IMR-90 (cell line): ENCODE data around the gene KMT2A.

Source experiments
- BHLHE40 ChIP-seq: fragments of 150-350 bp; IDR thresholded peaks from 2 replicates; pipeline ENCODE4 v1.6.1; 2016; ENCODE audit warnings: mild to moderate bottlenecking, low read depth, low read length
- MAFK ChIP-seq: IDR thresholded peaks from 2 replicates; pipeline ENCODE4 v1.6.1; 2012; ENCODE audit warnings: low read depth, low read length, improper control_type of control experiment
- POLR2A ChIP-seq: IDR thresholded peaks from 2 replicates; pipeline ENCODE4 v1.6.1; 2012; ENCODE audit warnings: mild to moderate bottlenecking, low read depth, low read length
- RAD21 ChIP-seq: IDR thresholded peaks from 2 replicates; pipeline ENCODE4 v1.6.1; 2012; ENCODE audit warnings: low read length, improper control_type of control experiment
- SMC3 ChIP-seq: fragments of 150-350 bp; IDR thresholded peaks from 2 replicates; pipeline ENCODE4 v1.6.1; 2016; ENCODE audit warnings: low read depth, mild to moderate bottlenecking, antibody characterized with exemption, low read length, moderate library complexity
- TF ChIP-seq, protein P1 (sequence below): conservative IDR thresholded peaks from 2 replicates; pipeline ENCODE4 v1.5.1; 2012; ENCODE audit warnings: mild to moderate bottlenecking, low read depth, low read length, improper control_type of control experiment

DNA sequence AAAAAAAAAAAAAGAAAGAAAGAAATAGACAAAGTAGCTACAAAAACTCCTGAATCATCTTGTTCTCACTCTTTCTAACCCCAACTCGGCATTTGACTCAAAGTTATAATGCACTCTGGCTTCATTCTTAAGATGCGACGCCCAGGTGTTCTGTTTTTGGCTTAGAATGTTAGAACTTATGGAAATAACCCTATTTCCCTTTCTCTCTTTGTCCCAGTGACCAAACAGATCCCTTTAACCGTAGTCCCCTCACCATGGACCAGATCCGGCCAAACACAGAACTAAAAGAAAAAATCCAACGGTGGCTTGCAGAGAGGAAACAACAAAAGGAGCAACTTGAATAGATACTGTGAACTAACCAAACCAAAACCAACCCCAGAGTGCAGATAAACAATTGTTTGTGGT lies 40.2 kb upstream of the KMT2A start:
- no peak for TF ChIP-seq POLR2A
- TF ChIP-seq, protein P1, sequence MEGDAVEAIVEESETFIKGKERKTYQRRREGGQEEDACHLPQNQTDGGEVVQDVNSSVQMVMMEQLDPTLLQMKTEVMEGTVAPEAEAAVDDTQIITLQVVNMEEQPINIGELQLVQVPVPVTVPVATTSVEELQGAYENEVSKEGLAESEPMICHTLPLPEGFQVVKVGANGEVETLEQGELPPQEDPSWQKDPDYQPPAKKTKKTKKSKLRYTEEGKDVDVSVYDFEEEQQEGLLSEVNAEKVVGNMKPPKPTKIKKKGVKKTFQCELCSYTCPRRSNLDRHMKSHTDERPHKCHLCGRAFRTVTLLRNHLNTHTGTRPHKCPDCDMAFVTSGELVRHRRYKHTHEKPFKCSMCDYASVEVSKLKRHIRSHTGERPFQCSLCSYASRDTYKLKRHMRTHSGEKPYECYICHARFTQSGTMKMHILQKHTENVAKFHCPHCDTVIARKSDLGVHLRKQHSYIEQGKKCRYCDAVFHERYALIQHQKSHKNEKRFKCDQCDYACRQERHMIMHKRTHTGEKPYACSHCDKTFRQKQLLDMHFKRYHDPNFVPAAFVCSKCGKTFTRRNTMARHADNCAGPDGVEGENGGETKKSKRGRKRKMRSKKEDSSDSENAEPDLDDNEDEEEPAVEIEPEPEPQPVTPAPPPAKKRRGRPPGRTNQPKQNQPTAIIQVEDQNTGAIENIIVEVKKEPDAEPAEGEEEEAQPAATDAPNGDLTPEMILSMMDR = no peak
- TF ChIP-seq RAD21 = no peak
- no peak for TF ChIP-seq BHLHE40
- no peak for TF ChIP-seq MAFK
- no peak for TF ChIP-seq SMC3
